Measurements from ENCODE around the gene PARD3B. TPM values are rescaled to one million over a fixed set of nuclear protein-coding genes. Genes with fewer than 3 reads are reported as not detected.

Gene PARD3B
- total RNA-seq, 1 experiment from 2014 or later, result 2.0 TPM

DNA sequence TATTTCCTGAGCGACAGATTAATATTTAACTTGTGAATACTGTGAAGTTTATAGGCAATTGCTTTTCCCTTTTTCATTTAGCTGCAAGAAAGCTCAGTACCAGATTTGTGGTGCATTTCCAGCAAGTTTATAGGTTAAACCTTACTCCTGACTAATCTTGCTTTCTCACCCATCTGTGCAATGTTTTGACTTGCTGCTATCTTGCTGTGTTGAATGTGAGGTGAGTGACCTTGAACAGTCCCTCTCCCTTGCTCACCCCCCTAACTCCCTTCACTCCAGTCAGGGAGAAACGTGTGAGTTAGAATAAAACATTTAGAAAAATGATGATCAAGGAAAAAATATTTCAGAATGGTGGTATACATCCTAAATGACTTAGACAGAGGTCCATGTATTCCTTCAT is 39.8 kb upstream of the PARD3B start (continued):
- TF ChIP-seq, protein P1, sequence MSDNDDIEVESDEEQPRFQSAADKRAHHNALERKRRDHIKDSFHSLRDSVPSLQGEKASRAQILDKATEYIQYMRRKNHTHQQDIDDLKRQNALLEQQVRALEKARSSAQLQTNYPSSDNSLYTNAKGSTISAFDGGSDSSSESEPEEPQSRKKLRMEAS (IDR thresholded peaks at IDR 0.05), result no peak
- TF ChIP-seq SIN3A (IDR thresholded peaks at IDR 0.05; ENCODE audit: low read depth) (no peak), RAD21 (IDR thresholded peaks at IDR 0.05; ENCODE audit: low read depth) (no peak)

DNA sequence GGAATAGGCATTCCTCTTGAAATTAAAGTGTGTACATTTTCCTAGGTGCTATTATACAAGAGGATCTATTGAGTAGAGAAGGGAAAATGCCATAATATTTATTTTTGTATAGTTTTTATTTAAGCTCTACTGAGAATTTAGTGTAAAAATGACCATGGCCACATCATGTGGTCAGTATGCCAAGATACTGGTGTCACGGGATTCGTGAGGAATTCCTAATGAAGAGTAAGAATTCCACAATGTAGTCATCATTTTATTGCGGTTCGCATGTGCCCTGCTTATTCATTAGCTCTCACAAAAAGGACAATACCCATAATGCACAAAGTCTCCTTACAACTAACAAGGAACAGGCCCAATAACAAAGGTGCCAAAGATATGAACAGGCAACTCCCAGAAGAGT is 39.3 kb upstream of the PARD3B start:
- no peaks in the 10 kb centered on the region for H3K4me1 ChIP-seq (ENCODE audit: control insufficient read depth in 1 of 2, insufficient read depth in 2 of 2, low read length in 2 of 2)
- H3K79me2 ChIP-seq (ENCODE audit: insufficient read depth, low read length), result no peaks in the 10 kb centered on the region
- no peak overlapping the region for H3K27ac ChIP-seq (ENCODE audit: low read depth, low read length)
- no peak overlapping the region for H3K4me3 ChIP-seq (replicated peaks in 1 of 2; ENCODE audit: low read depth in 1 of 2, low read length in 2 of 2)
- no peak overlapping the region for H3K4me2 ChIP-seq (ENCODE audit: low read length)
- CTCF ChIA-PET, result no interaction called here
- no peaks in the 10 kb centered on the region for H3K9me2 ChIP-seq (ENCODE audit: insufficient read depth)
- no peak for TF ChIP-seq SRF (IDR thresholded peaks at IDR 0.05; ENCODE audit: low read depth)
- no peak for TF ChIP-seq POLR2A (IDR thresholded peaks at IDR 0.05; ENCODE audit: borderline replicate concordance, extremely low read depth, insufficient read depth, insufficient read length)
- no peak for TF ChIP-seq CBX3 (IDR thresholded peaks at IDR 0.05; ENCODE audit: low read depth)
- no peak for TF ChIP-seq ZFX (IDR thresholded peaks at IDR 0.05)
- TF ChIP-seq, protein P2, sequence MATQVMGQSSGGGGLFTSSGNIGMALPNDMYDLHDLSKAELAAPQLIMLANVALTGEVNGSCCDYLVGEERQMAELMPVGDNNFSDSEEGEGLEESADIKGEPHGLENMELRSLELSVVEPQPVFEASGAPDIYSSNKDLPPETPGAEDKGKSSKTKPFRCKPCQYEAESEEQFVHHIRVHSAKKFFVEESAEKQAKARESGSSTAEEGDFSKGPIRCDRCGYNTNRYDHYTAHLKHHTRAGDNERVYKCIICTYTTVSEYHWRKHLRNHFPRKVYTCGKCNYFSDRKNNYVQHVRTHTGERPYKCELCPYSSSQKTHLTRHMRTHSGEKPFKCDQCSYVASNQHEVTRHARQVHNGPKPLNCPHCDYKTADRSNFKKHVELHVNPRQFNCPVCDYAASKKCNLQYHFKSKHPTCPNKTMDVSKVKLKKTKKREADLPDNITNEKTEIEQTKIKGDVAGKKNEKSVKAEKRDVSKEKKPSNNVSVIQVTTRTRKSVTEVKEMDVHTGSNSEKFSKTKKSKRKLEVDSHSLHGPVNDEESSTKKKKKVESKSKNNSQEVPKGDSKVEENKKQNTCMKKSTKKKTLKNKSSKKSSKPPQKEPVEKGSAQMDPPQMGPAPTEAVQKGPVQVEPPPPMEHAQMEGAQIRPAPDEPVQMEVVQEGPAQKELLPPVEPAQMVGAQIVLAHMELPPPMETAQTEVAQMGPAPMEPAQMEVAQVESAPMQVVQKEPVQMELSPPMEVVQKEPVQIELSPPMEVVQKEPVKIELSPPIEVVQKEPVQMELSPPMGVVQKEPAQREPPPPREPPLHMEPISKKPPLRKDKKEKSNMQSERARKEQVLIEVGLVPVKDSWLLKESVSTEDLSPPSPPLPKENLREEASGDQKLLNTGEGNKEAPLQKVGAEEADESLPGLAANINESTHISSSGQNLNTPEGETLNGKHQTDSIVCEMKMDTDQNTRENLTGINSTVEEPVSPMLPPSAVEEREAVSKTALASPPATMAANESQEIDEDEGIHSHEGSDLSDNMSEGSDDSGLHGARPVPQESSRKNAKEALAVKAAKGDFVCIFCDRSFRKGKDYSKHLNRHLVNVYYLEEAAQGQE (IDR thresholded peaks at IDR 0.05; ENCODE audit: low read depth), result no peak
- TF ChIP-seq YY1 (IDR thresholded peaks at IDR 0.05; ENCODE audit: extremely low read depth, insufficient replicate concordance, low read depth, low read length), result no peak
- TF ChIP-seq EZH2phosphoT487 (IDR thresholded peaks at IDR 0.05; ENCODE audit: borderline replicate concordance), result no peak
- TF ChIP-seq CEBPB (IDR thresholded peaks at IDR 0.05; ENCODE audit: low read depth), result no peak
- TF ChIP-seq RAD21 (IDR thresholded peaks at IDR 0.05; ENCODE audit: low read depth), result no peak
- H4K20me1 ChIP-seq (ENCODE audit: insufficient read depth), result no peaks in the 10 kb centered on the region
- H2AFZ ChIP-seq (ENCODE audit: low read depth, low read length, poor library complexity, severe bottlenecking), result no peak overlapping the region
- POLR2A ChIA-PET, result no interaction called here
- no peaks in the 10 kb centered on the region for H3K27me3 ChIP-seq (ENCODE audit: insufficient read depth, low read length)
- no peaks in the 10 kb centered on the region for H3K9me3 ChIP-seq (ENCODE audit: control insufficient read depth in 1 of 2, insufficient read depth in 1 of 2, low read depth in 1 of 2, low read length in 2 of 2)
- H3K9ac ChIP-seq (ENCODE audit: low read length), result no peak overlapping the region
- RAD21 ChIA-PET (ENCODE audit: low non-redundant PET in 1 of 2, low total read pairs in 2 of 2, uncharacterized antibody in 2 of 2, unreplicated experiment in 2 of 2), result no interaction called here
- ATAC-seq (no peak), DNase-seq (ENCODE audit: low read depth, low spot score) (no peak)
- H3K36me3 ChIP-seq (ENCODE audit: control insufficient read depth in 1 of 2, insufficient read depth in 2 of 2, low read length in 2 of 2), result no peaks in the 10 kb centered on the region
- intact Hi-C loops (cut with micrococcal nuclease), result no loop called here
- BruUV-seq (replicated peaks), result no TSS peak
